Liver (tissue), 9 donors: ENCODE results near the gene MPC2. TPM values are rescaled to one million over a fixed set of nuclear protein-coding genes. Genes with fewer than 3 reads are reported as not detected.

Experiments
- DNase-seq: peaks from one replicate; pipeline ENCODE4 v3.0.0-alpha.2; 2017; ENCODE audit warnings: low spot score
- H3K27ac ChIP-seq, 2 donors: one replicate each; pipeline ENCODE4 v1.7.0; 2013; ENCODE audit warnings: inconsistent platforms in 2 of 2, low read length in 2 of 2, control low read depth in 1 of 2, low read depth in 1 of 2, mild to moderate bottlenecking in 1 of 2
- H3K27me3 ChIP-seq, 4 donors: one replicate each; pipeline versions ENCODE4 v1.6.1 to v1.7.0; 2013; ENCODE audit warnings: low read length in 3 of 4, inconsistent platforms in 1 of 4, mild to moderate bottlenecking in 1 of 4, moderate library complexity in 1 of 4; ENCODE audit not compliant: control insufficient read depth in 4 of 4, insufficient read depth in 4 of 4
- H3K36me3 ChIP-seq, 4 donors: one replicate each; pipeline versions ENCODE4 v1.6.1 to v1.7.0; 2013; ENCODE audit warnings: low read length in 3 of 4, mild to moderate bottlenecking in 3 of 4, low read depth in 1 of 4, moderate library complexity in 1 of 4; ENCODE audit not compliant: control insufficient read depth in 4 of 4, insufficient read depth in 3 of 4
- H3K4me1 ChIP-seq, 4 donors: one replicate each; pipeline versions ENCODE4 v1.6.1 to v1.7.0; 2013; ENCODE audit warnings: low read length in 3 of 4, mild to moderate bottlenecking in 3 of 4, moderate library complexity in 1 of 4; ENCODE audit not compliant: control insufficient read depth in 4 of 4, insufficient read depth in 4 of 4
- H3K4me3 ChIP-seq, 3 donors: one replicate each; pipeline versions ENCODE4 v1.6.1 to v1.7.0; 2013; ENCODE audit warnings: low read length in 3 of 3, control low read depth in 1 of 3, low read depth in 1 of 3, mild to moderate bottlenecking in 1 of 3
- H3K9ac ChIP-seq, 2 donors: one replicate each; pipeline ENCODE4 v1.7.0; 2013; ENCODE audit warnings: low read length in 2 of 2, mild to moderate bottlenecking in 2 of 2, moderate library complexity in 2 of 2, control low read depth in 1 of 2, low read depth in 1 of 2
- H3K9me3 ChIP-seq, 4 donors: one replicate each; pipeline versions ENCODE4 v1.6.1 to v1.7.0; 2013; ENCODE audit warnings: low read length in 3 of 4; ENCODE audit not compliant: control insufficient read depth in 4 of 4
- ATF3 ChIP-seq: IDR thresholded peaks from 2 replicates; pipeline ENCODE4 v1.6.1; 2016; ENCODE audit warnings: antibody characterized with exemption
- CTCF ChIP-seq: fragments of 150-350 bp; IDR thresholded peaks from 2 replicates; pipeline ENCODE4 v1.5.1; 2017; ENCODE audit warnings: improper control_type of control experiment, low read depth, low read length; ENCODE audit not compliant: missing input control
- EGR1 ChIP-seq, 2 donors: IDR thresholded peaks; 2 replicates each; pipeline ENCODE4 v1.6.1; 2016 to 2018; ENCODE audit warnings: antibody characterized with exemption in 2 of 2, low read depth in 2 of 2
- FOXA1 ChIP-seq: IDR thresholded peaks from 2 replicates; pipeline ENCODE4 v1.6.1; 2016; ENCODE audit warnings: antibody characterized with exemption
- FOXA2 ChIP-seq: IDR thresholded peaks from 2 replicates; pipeline ENCODE4 v1.6.1; 2016; ENCODE audit warnings: antibody characterized with exemption
- GABPA ChIP-seq, 2 donors: IDR thresholded peaks in 1 of 2; conservative IDR thresholded peaks in 1 of 2; 2 replicates each; pipeline ENCODE4 v1.6.1; 2016; ENCODE audit warnings: antibody characterized with exemption in 2 of 2, mild to moderate bottlenecking in 1 of 2, moderate library complexity in 1 of 2
- HNF4A ChIP-seq, 2 donors: conservative IDR thresholded peaks; 2 replicates each; pipeline ENCODE4 v1.6.1; 2016; ENCODE audit warnings: antibody characterized with exemption in 2 of 2, mild to moderate bottlenecking in 2 of 2
- HNF4G ChIP-seq: IDR thresholded peaks from 2 replicates; pipeline ENCODE4 v1.6.1; 2016; ENCODE audit warnings: antibody characterized with exemption
- JUND ChIP-seq, 2 donors: IDR thresholded peaks; 2 replicates each; pipeline ENCODE4 v1.6.1; 2016; ENCODE audit warnings: antibody characterized with exemption in 2 of 2
- MAX ChIP-seq: IDR thresholded peaks from 2 replicates; pipeline ENCODE4 v1.6.1; 2016; ENCODE audit warnings: antibody characterized with exemption
- NR2F2 ChIP-seq: IDR thresholded peaks from 2 replicates; pipeline ENCODE4 v1.6.1; 2016; ENCODE audit warnings: antibody characterized with exemption
- RAD21 ChIP-seq, 2 donors: IDR thresholded peaks; 2 replicates each; pipeline ENCODE4 v1.6.1; 2016; ENCODE audit warnings: antibody characterized with exemption in 2 of 2, mild to moderate bottlenecking in 2 of 2
- REST ChIP-seq: IDR thresholded peaks from 2 replicates; pipeline ENCODE4 v1.6.1; 2016; ENCODE audit warnings: antibody characterized with exemption, mild to moderate bottlenecking
- RXRA ChIP-seq, 2 donors: IDR thresholded peaks; 2 replicates each; pipeline ENCODE4 v1.6.1; 2017 to 2018; ENCODE audit warnings: antibody characterized with exemption in 2 of 2, mild to moderate bottlenecking in 1 of 2
- SP1 ChIP-seq: IDR thresholded peaks from 2 replicates; pipeline ENCODE4 v1.6.1; 2018; ENCODE audit warnings: antibody characterized with exemption, mild to moderate bottlenecking
- TAF1 ChIP-seq: conservative IDR thresholded peaks from 2 replicates; pipeline ENCODE4 v1.6.1; 2016; ENCODE audit warnings: antibody characterized with exemption, mild to moderate bottlenecking
- YY1 ChIP-seq: IDR thresholded peaks from 2 replicates; pipeline ENCODE4 v1.6.1; 2016; ENCODE audit warnings: antibody characterized with exemption, mild to moderate bottlenecking
- ZBTB33 ChIP-seq: IDR thresholded peaks from 2 replicates; pipeline ENCODE4 v1.6.1; 2016; ENCODE audit warnings: antibody characterized with exemption
- WGBS: extraction: QIAGEN DNeasy Blood & Tissue Kit; methylation state at CpG from one replicate; pipeline ENCODE4 v1.1.7; 2013; 5-methylcytosine and 5-hydroxymethylcytosine counted together
- polyA plus RNA-seq, 2 donors: library from polyadenylated mRNA; stranded (reverse) in 1 of 2; unstranded in 1 of 2; fragments of 200-250 nt in 1 of 2; fragments of >200 nt in 1 of 2; fragmentation: Nextera tagmentation in 1 of 2; extraction: Ambion mirVana in 1 of 2; gene quantifications; one replicate each; pipeline versions ENCODE4 v1.2.1 to v1.2.3, GENCODE V29; 2013 to 2015
- total RNA-seq, 2 donors: library from RNA; depleted of rRNA; stranded (reverse); fragments of >200 nt; gene quantifications; one replicate each; pipeline ENCODE4 v1.2.3, GENCODE V29; 2014
- donor health status: healthy.
- donor health status: healthy.
- donor health status: healthy.
- donor health status: healthy.
- donor health status: healthy.

MPC2 gene
- total and polyA plus RNA-seq, 4 donors, result 78.8 to 369 (median 127) TPM

GRCh38 chr1:167899253-167899681 lies 37.6 kb downstream of the MPC2 start:
- DNase-seq, result no peak
- 27% methylated on average over 4 of the region's 4 CpGs for WGBS
- H3K27me3 ChIP-seq, result no peaks in the 10 kb centered on the region
- H3K4me1 ChIP-seq, result peaks cover 0 to 17% (median 12%) of the 10 kb centered on the region in 4 donors
- H3K27ac ChIP-seq, result peak overlapping the region; percentile 63 to 76
- no peak overlapping the region for H3K4me3 ChIP-seq
- TF ChIP-seq YY1 (peak; percentile 77), FOXA1 (peak; percentile 53), FOXA2 (peak; percentile 83), JUND (IDR thresholded peaks at IDR 0.05) (peak; percentile 21 to 47), TAF1 (no peak), SP1 (peak; percentile 69), HNF4G (no peak), ZBTB33 (peak; percentile 67), REST (peak; percentile 12), MAX (peak; percentile 73), EGR1 (IDR thresholded peaks at IDR 0.05; ENCODE audit: low read depth in 2 of 2) (no peak), ATF3 (no peak), HNF4A (conservative IDR thresholded peaks at IDR 0.05) (peak; percentile 51 to 78), RXRA (IDR thresholded peaks at IDR 0.05) (peak; percentile 59 to 84), RAD21 (IDR thresholded peaks at IDR 0.05) (peak; percentile 52 to 68), GABPA (IDR thresholded peaks at IDR 0.05 in 1 of 2, conservative IDR thresholded peaks at IDR 0.05 in 1 of 2) (no peak), CTCF (no peak), NR2F2 (no peak)
- no peaks in the 10 kb centered on the region for H3K9me3 ChIP-seq
- no peak overlapping the region for H3K9ac ChIP-seq
- H3K36me3 ChIP-seq, result no peaks in the 10 kb centered on the region
